NOMO-1 treated with dmso at 0.1 percent for 144 hours (cell line): ENCODE results near the gene ART3.

Experiments
- DNase-seq: peaks from one replicate; lab custom pipeline; 2025; ENCODE audit not compliant: unreplicated experiment; lab: John Stamatoyannopoulos, UW

The ART3 gene

DNA sequence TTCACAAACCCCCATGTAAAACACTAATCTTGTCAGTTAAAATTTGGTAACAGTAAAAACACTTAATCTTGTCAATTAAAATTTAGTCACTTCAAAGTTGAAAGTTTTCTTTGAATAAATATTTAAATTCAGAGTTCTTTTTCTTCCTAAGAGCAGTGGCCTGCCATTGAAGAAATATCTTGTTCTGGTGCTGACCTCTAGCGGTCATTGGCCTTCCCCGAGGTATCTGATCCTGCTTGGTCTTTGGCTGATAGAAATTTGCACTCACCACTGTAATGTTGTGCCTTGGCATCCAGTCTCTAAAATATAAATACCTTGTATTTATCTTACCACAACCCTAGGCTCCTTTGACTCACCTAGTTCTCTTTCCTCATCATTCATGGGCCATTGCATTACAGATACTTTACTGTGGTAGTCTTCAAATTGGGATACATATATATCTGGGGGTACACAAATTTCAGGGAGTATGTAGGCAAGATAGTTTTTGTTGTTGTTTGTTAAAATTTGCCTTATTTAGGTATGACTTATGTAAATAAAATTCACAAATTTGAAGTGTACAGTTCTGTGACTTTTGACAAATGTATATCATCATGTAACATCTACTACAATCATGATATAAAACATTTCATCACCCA is 6.7 kb upstream of the ART3 start:
- DNase-seq = peak; percentile 42

DNA sequence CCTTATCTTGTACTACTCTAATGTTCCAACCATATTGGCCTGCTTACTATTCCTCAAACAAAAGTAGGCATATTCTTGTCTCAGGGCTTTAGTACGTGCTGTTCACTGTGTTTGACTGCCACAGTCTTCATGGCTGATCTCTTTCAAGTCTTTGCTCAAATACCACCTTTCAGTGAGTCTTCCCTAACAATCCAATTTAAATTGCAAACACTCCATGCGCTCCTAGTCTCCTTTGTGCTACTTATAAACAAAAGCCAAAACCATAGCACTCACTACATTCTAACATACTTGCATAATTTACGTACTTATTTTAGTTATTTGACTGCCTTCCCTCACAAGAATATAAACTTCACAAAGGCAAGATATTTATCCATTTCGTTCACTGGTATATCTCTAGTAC is 1.7 kb upstream of the ART3 start:
- no peak for DNase-seq

DNA sequence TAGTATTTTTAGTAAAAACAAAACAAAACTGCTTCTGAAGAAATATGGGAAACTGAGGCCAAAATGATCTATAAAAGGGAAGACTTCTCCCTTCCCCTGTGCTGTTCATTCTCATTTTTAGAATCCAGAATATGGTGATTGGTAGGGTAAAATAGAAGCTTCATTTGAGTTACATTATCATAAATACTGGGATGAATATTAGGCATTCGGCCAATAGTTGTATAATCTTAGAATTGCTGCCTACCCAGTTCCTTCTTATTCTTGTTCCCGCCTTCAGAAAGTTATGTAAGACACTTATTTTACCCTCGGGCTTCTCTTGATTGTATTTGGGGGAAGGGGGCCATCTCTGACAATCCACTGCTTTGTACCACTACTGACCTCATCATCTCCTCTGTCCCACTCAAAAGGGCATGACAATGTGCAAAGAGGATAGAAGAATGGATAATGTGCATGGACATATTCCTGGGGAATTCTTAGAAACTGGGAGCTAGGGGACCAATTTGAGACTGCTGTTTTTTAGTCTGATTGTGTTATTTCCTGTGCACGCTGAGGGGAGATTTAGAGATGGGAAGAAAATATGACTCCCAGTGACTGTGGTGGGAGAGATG is 588 bp downstream of the ART3 start:
- no peak for DNase-seq

DNA sequence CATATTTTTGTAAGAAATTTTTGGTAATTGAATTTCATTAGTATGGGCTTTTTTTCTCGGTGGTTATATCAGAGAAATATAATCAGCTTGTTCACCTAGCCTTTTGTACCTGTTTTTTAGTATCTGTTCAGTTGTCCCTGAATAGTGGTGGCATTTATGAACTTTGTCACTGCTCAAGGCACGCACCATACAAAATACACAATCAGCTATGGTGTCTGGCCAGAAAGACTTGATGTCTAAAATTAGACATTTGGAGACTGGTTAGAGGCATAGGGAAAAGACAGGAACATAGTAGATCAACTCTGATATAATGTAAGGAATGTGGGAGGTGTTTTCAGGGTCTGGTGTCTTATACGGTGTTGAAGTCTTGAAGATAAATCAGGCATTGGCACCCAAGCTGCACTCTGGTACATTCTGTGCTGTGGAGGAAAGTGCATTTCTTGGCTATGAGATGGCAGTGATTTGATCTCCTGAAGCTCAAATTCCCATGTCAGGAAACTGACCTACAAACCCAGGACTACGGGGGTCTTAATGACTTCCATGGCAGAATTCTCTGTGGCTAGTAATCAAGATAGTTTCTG is 3.6 kb downstream of the ART3 start:
- no peak for DNase-seq

DNA sequence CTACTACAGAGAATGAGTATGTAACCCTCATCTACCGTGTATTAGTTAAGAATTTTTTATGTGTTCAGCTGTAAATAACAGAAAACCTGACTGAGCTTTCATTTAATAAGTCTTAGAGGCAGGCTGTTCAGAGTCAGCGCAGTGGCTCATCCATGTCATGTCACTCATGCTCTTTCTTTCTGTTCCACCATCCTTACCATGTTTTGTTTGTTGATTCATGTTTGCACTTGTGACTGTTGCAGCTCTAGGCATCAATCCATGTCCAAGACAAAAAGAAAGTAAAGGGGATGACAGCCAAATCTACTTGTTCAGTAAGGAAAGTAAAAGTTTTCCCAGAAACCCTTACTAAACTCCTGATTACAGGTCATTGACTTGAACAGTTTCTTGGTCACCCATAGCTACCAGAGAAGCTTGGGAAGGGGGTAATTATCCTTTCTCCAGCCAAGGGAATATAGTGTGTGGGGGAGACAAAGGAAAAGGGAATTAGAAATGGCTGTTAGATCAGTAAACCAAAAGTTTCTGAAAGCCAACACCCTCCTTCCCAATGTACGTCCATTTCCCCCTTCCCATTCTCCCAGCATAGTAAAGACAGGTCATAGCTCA is 9.0 kb downstream of the ART3 start:
- DNase-seq = no peak

DNA sequence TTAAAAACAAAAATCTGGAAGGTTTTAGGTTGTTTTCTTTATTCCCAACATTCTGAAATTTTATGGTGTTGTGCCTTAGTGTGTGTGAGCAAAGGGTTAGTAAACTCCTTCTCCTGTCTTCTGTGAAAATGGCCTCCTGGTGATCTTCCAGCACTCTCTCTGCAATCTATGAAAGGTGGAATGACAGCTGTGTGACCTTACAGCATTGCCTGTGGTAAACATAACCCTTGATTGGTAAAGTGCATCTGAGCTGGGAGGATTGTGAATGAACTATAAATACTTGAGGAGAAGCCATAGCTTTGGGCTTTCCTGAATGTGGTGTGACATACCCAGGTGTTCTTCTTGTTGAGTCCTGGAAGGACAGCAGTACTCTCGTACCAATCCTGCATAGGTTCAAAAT is 10.0 kb downstream of the ART3 start:
- no peak for DNase-seq

DNA sequence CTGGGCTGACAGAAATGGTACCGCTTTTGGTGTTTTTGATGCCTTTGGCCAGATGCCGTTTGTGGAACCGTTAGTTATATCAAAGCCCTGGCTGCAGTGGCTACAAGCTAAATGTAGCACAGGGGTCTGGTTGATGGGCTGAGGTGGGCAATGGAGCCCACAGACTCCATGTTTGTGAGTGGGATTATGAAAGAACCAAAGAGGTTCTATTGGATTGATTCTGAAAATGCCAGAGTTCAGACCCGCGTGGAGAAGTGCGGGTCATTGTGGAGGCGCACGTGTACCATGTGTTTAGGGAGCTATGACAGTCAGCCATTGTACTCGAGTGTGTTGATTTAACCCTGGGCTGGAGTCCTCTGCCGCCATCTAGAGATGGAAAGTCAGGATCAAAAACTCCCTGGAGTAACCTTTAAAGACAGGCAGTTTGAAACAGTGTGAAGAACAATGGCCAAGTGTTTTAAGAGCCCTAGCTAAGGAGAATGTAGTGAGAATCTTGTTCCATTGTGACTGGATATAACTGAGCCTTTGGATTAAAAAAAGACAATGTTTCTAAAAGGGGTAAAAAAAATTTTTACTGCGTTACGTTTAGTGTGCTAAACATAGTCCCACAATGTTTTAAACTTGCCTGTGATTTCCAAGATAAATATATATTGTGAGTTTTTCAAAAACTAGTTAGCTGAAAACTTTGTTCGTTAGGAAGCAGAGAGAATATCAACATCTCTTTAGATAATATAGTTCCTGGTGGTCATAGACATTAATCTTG is 12.7 kb downstream of the ART3 start:
- peak; percentile 54 for DNase-seq

DNA sequence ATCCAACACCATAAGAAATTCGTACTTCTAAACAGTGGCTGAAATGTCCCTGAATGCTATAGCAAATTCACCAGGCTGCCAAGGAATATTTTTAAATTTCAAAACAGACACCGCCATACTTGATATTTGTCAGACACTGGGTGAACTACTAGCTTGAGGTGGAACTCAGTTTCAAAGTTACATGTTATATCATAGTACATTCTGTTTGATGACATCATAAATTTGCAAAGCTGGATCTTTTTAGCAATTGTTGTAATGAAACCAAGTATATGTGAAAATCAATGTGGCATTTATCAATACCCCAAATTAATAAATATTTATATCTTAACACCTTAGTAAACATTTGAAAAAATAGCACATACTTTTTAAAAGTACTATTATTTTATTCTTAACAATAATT is 14.2 kb downstream of the ART3 start:
- no peak for DNase-seq

DNA sequence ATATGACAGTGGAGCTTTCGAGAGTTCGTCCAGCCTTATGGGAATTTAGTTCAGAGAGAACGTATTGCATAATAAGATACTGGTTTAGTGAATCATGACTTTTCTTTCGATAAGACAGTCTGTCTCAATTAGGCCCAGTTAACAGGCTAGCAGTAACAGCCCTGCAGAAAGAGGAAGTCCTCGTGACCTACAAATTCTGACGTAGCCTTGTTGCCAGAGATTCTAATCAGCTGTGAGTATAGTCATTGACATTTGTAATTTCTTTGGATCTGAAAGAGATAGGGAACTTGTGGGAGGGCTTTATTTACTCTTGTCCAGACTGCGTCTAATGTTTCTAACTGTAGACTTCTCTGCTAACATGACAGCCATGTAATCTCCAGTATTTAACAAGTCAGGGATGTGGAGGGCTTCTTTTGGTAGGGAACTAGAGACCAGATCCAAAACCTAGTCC is 15.8 kb downstream of the ART3 start:
- DNase-seq = peak; percentile 90

DNA sequence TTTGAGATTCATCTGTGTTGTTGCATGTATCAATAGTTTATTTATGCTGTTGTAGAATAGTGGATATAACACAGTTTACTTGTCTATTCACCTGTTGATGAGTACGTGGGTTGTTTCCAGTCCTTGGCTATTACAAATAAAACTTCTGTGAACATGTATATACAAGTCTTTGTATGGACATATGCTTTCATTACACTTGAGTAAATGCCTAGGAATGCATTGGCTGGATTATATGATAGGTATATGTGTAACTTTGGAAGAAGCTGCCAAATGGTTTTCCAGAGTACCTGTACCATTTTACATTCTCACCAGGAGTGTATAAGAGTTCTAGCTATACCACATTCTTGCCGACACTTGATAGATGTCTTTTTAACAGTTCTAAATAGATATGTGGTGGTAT is 16.5 kb downstream of the ART3 start:
- DNase-seq = no peak

DNA sequence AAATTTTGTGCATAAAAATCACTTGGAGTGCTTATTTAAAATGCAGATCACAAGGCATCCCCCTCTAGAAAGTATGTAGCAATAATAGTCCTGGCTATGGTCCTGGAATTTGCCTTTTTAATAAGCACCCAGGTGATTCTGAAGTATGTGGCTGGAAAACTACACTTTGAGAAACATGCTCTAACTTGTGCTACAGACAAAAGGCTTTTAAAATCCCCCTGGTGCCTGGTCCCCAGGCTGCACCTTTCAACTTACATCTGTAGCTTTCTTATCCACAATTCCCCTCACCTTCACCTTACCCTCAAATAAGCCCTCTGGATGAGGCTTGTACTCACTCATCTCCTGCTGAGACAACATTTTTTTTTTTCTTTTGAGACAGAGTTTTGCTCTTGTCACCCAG is 21.1 kb downstream of the ART3 start:
- DNase-seq = no peak

DNA sequence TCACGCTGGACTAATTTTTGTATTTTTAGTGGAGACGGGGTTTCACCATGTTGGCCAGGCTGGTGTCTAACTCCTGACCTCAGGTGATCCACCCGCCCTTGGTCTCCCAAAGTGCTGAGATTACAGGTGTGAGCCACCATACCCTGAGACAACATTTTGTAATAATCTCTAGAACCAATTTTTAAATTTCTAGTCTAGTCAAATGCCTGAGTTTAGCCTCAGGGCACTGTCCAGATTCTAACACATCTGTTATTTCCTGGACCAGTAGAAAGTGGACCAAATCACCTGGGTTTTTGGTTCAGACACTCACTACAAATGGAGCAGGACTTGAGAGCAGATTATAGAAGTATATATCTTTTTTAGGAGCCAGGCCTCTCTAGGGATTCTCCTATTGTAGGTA is 21.6 kb downstream of the ART3 start:
- DNase-seq = no peak

DNA sequence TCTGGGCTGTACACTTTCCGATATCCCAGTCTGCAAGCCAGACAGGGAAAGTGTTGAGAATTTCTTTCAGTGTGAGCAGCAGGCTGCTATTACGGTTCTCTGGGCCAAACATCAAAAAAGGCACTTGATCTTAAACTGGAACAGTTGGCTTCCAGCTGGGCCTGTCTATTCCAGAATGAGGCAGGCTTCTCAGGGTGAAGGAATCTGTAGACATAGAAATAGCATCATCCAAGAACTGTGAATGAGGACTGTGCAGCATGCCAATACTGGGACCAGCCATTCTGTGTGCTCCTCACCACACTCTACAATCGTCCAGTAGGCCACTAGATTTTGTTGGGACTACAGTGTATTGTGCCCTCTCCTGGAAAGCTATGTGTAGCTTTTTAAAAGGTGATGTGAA is 31.1 kb downstream of the ART3 start:
- DNase-seq = no peak

DNA sequence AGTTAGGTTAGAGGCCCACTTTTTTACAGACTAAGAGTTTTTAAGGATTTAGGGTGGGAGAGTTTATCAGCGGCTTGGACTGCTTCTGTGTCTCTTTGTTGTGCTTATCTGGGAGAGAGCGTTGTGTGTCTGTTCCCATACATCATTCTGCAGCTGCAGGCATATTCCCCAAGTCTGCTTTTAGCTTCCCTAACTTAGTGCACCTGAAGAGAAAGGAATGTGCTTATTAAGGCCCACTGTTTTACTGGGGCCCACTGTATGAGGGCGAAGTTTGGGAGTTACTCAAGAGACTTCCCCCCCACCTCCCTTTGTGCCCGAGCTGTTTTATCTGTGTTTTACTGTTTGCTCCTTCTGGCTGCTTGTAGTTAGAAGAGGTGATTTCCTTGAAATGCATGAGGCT is 31.9 kb downstream of the ART3 start:
- DNase-seq = no peak

DNA sequence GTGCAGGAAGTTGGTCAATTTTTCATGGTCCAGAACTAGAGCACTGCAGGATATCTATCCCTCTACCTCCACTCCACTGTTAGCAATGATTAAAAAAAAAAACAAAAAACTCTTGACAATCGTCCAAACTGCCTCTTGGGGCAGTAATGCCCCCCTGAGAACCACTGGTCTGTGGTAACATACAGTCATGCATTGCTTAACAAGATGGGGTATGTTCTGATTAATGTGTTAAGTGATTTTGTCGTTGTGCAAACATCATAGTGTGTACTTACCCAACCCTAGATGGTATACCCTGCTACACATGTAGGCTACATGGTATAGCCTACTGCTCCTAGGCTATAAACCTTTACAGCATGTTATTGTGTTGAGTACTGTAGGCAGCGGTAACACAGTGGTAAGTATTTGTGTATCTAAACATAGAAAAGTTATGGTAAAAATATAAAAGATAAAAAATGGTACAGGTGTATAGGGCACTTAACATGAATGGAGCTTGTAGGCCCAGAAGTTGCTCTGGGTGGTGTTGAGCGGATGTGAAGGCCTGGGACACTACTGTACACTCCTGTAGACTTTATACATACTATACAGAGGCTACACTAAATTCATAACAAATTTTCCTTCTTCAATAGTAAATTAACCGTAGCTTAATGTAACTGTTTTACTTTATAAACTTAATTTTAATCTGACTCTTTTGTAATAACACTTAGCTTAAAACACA is 34.1 kb downstream of the ART3 start:
- peak; percentile 39 for DNase-seq

DNA sequence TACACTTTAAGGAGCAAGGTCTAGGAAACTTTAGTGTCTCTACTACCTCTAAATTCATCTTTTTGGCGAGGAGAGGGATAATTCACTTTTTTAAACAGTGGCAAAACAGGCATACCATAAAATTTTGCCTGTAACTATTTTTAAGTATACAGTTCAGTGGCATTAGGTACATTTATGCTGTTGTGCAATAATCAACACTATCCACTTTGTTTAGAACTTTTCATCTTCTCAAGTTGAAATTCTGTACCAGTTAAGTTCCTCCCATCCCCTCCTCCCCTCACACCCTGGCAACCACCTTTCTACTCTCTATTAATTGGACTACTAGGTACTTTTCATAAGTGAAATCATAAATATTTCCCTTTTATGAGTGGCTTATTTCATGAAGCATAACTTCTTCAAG is 42.3 kb downstream of the ART3 start:
- DNase-seq = no peak

DNA sequence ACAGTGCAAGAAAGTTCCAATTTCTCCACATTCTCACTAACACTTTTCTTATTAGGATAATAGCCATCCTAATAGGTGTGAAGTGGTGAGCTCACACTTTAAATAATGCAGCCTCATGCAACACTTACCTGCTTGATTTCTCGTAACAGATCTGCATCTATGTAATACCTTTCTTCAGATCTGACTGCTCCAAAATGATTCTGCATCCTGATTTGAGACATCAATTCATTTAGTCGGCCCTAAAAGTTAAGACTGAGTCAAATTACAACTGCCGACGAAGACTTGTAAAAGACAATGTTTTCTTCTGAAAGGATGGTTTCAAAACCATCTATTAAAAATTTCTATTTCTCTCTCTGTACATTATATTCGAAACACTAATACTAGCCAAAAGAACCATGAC is 43.0 kb downstream of the ART3 start:
- no peak for DNase-seq

DNA sequence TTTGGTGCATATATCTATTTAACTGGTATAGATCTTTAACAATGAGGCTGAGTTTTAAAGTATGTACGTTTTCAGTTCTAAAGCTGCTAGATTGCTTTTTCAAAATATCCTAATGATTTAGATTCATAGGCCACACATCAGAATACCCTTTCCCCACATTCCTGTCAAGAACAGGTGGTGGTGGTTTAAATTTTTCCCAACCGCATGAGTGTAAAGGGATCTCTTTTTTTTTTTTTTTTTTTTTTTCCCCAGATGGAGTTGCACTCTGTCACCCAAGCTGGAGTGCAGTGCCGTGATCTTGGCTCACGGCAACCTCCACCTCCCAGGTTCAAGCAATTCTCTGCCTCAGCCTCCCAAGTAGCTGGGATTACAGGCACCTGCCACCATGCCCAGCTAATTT is 45.7 kb downstream of the ART3 start:
- DNase-seq = no peak

DNA sequence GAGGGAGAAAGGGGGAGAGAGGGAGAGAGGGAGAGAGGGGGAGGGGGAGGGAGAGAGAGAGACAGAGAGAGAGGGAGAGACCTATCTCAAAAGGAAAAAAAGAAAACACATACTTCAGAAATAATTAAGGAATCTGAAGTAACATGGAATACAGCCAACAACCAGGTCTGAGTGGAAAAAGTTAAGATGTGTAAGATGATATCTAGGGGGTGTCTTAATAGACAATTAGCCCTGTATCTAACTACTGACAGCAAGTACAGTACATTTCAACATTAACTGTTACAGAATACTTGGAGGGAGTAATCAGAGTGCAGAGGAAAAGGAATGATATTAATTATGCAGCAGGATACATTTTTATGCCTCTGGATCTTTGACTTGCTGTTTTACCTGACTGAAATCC is 51.3 kb downstream of the ART3 start:
- DNase-seq = no peak

DNA sequence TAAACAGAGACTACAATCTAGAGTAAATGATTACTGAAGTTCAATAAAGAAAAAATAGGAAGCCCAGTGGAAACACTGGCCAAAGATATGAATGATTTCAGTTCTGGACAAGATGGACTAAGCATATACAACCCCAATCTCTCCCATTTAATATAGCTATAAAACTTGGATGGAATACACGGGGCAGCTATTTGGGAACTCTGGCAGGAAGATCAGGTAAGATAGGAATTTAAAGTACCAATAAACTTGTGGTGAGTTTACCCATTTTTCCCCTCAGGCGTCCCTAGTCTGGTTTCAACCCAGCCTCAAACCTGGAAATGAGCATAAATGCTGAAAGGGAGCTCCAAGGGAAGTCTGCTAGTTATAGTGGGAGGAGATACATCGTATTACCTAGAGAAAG is 53.2 kb downstream of the ART3 start:
- no peak for DNase-seq

DNA sequence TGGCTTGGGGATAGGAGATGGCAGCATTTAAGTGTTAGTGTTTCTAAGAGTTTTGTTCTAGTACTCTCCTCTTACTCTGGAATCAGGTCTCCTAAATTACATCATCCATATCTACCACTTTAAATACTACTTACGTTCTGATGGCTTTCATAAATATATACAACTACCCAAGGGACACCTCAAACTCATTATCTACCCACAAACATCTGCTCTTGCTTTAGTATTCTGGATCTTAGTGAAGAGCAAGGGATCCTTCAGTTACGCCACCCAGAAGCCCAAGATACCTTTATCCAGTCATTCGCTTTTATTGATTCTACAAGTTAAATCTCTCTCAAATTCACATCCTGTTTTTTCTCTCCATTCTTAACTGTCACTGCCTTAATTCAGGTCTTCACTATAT is 66.7 kb downstream of the ART3 start:
- no peak for DNase-seq
